ENCODE results near the gene TMEM91. TPM values are rescaled to one million over a fixed set of nuclear protein-coding genes. Genes with fewer than 3 reads are reported as not detected.

The TMEM91 gene
- total RNA-seq = 5.9 and 6.2 TPM in 2 replicates

GRCh38 chr19:41376241-41376997 lies at the start of gene TMEM91:
TMEM91 (plus strand) TSS chr19:41376533; CDS start chr19:41378310, 1,777 bp downstream.
- no peaks in the 10 kb centered on the region for H3K27me3 ChIP-seq (ENCODE audit: insufficient read depth, low read length)
- H3K4me2 ChIP-seq (ENCODE audit: insufficient read depth, low read length) = peak within 1 kb of the TSS; percentile 99
- peaks cover 13% of the 10 kb centered on the region for H4K20me1 ChIP-seq (ENCODE audit: insufficient read depth, low read length)
- H3K9me3 ChIP-seq (ENCODE audit: low read depth, low read length) = no peaks in the 10 kb centered on the region
- peak within 1 kb of the TSS; percentile 41 for H3K27ac ChIP-seq (ENCODE audit: low read depth, low read length)
- H3K4me3 ChIP-seq (ENCODE audit: insufficient read depth, low read length) = peak within 1 kb of the TSS; percentile 81
- DNase-seq (ENCODE audit: insufficient read length, low spot score, missing footprints) = peak; percentile 88
- H3K36me3 ChIP-seq (ENCODE audit: insufficient read depth, low read length) = no peaks in the 10 kb centered on the region
- H3K79me2 ChIP-seq (ENCODE audit: insufficient read depth, low read length) = peaks cover 18% of the 10 kb centered on the region
- H3K4me1 ChIP-seq (ENCODE audit: insufficient read depth, low read length) = peaks cover 12% of the 10 kb centered on the region
- no peak for TF ChIP-seq CTCF (IDR thresholded peaks at IDR 0.05; ENCODE audit: extremely low read depth, low read depth, low read length)
- H2AFZ ChIP-seq (ENCODE audit: low read length) = peak within 1 kb of the TSS; percentile 91

GRCh38 chr19:41327076-41327575 lies 49.2 kb upstream of the TMEM91 start:
- peaks cover 18% of the 10 kb centered on the region for H3K36me3 ChIP-seq (ENCODE audit: insufficient read depth, low read length)
- peak overlapping the region; percentile 100 for H3K27ac ChIP-seq (ENCODE audit: low read depth, low read length)
- peaks cover 70% of the 10 kb centered on the region for H3K4me1 ChIP-seq (ENCODE audit: insufficient read depth, low read length)
- no peak for TF ChIP-seq CTCF (IDR thresholded peaks at IDR 0.05; ENCODE audit: extremely low read depth, low read depth, low read length)
- no peaks in the 10 kb centered on the region for H3K27me3 ChIP-seq (ENCODE audit: insufficient read depth, low read length)
- H3K4me2 ChIP-seq (ENCODE audit: insufficient read depth, low read length) = peak overlapping the region; percentile 76
- H3K4me3 ChIP-seq (ENCODE audit: insufficient read depth, low read length) = peak overlapping the region; percentile 46
- no peaks in the 10 kb centered on the region for H3K9me3 ChIP-seq (ENCODE audit: low read depth, low read length)
- peaks cover 7% of the 10 kb centered on the region for H3K79me2 ChIP-seq (ENCODE audit: insufficient read depth, low read length)
- H2AFZ ChIP-seq (ENCODE audit: low read length) = peak overlapping the region; percentile 42
- DNase-seq (ENCODE audit: insufficient read length, low spot score, missing footprints) = peak; percentile 95
- no peaks in the 10 kb centered on the region for H4K20me1 ChIP-seq (ENCODE audit: insufficient read depth, low read length)

GRCh38 chr19:41327576-41328156 lies 48.7 kb upstream of the TMEM91 start:
- Histone ChIP-seq H3K4me2 (ENCODE audit: insufficient read depth, low read length) (peak overlapping the region; percentile 76), H3K27me3 (ENCODE audit: insufficient read depth, low read length) (no peaks in the 10 kb centered on the region), H3K27ac (ENCODE audit: low read depth, low read length) (peak overlapping the region; percentile 100), H3K9me3 (ENCODE audit: low read depth, low read length) (no peaks in the 10 kb centered on the region), H2AFZ (ENCODE audit: low read length) (no peak overlapping the region), H4K20me1 (ENCODE audit: insufficient read depth, low read length) (no peaks in the 10 kb centered on the region), H3K79me2 (ENCODE audit: insufficient read depth, low read length) (peaks cover 7% of the 10 kb centered on the region), H3K4me3 (ENCODE audit: insufficient read depth, low read length) (peak overlapping the region; percentile 46), H3K4me1 (ENCODE audit: insufficient read depth, low read length) (peaks cover 65% of the 10 kb centered on the region), H3K36me3 (ENCODE audit: insufficient read depth, low read length) (peaks cover 22% of the 10 kb centered on the region)
- peak; percentile 98 for DNase-seq (ENCODE audit: insufficient read length, low spot score, missing footprints)
- TF ChIP-seq CTCF (IDR thresholded peaks at IDR 0.05; ENCODE audit: extremely low read depth, low read depth, low read length) = no peak
